Measurements from ENCODE around the gene CLIP4.
"Not testable (repeated sequence)": the region's sequence is repeated elsewhere in the genome, so short reads cannot be mapped to it uniquely, and the experiment has no call there.

CLIP4 gene

GRCh38 chr2:29114946-29115609, at the start of gene CLIP4:
CLIP4 (plus strand) TSS chr2:29115415; CDS start chr2:29121389, 5,974 bp downstream.
- peak; percentile 92 for DNase-seq

- no peak for DNase-seq
Measured at GRCh38 chr2:29066271-29066860, 48.8 kb upstream of the CLIP4 start.

- DNase-seq = no peak
Measured at GRCh38 chr2:29066997-29067605, 48.1 kb upstream of the CLIP4 start.

GRCh38 chr2:29068513-29068912, 46.7 kb upstream of the CLIP4 start:
- no peak for DNase-seq

GRCh38 chr2:29070526-29070925, 44.7 kb upstream of the CLIP4 start:
- DNase-seq = no peak

GRCh38 chr2:29071032-29071975, 43.9 kb upstream of the CLIP4 start:
- DNase-seq = no peak

GRCh38 chr2:29072251-29072650, 43.0 kb upstream of the CLIP4 start:
- no peak for DNase-seq

GRCh38 chr2:29072971-29073725, 42.1 kb upstream of the CLIP4 start:
- DNase-seq = no peak

- no peak for DNase-seq
Measured at GRCh38 chr2:29073933-29074332, 41.3 kb upstream of the CLIP4 start.

GRCh38 chr2:29074411-29074810, 40.8 kb upstream of the CLIP4 start, which contains the start of gene PCARE:
PCARE (minus strand) TSS chr2:29074523; CDS start chr2:29074261, 262 bp downstream.
- no peak for DNase-seq

- DNase-seq = no peak
Measured at GRCh38 chr2:29075894-29076705, 39.1 kb upstream of the CLIP4 start.

GRCh38 chr2:29079887-29080286, 35.3 kb upstream of the CLIP4 start:
- DNase-seq = no peak

- DNase-seq = no peak
Measured at GRCh38 chr2:29080886-29081743, 34.1 kb upstream of the CLIP4 start.

GRCh38 chr2:29082804-29083495, 32.3 kb upstream of the CLIP4 start:
- DNase-seq = no peak

GRCh38 chr2:29084554-29084953, 30.7 kb upstream of the CLIP4 start:
- no peak for DNase-seq

GRCh38 chr2:29090311-29090710, 24.9 kb upstream of the CLIP4 start:
- DNase-seq = not testable (repeated sequence)

- no peak for DNase-seq
Measured at GRCh38 chr2:29096969-29097368, 18.2 kb upstream of the CLIP4 start.

GRCh38 chr2:29097569-29097968, 17.6 kb upstream of the CLIP4 start:
- DNase-seq = no peak

- DNase-seq = no peak
Measured at GRCh38 chr2:29100564-29100963, 14.7 kb upstream of the CLIP4 start.

- DNase-seq = no peak
Measured at GRCh38 chr2:29104688-29105087, 10.5 kb upstream of the CLIP4 start.

Data from activated effector memory CD4-positive, alpha-beta T cell treated with anti-CD3 and anti-CD28 coated beads, Interleukin-2, amount 50 U/mL, for 16 hours (primary cell).